Colonic mucosa (tissue), 4 donors: Measurements from ENCODE around the gene RAB11FIP4. TPM values are rescaled to one million over a fixed set of nuclear protein-coding genes. Genes with fewer than 3 reads are reported as not detected.

Experiments used
- DNase-seq: peaks from one replicate; pipeline ENCODE4 v3.0.0-alpha.2; 2020
- H3K27ac ChIP-seq: fragments of 200-600 bp; one replicate; pipeline ENCODE4 v1.8.0; 2021
- H3K27me3 ChIP-seq: fragments of 200-600 bp; one replicate; pipeline ENCODE4 v1.8.0; 2021
- H3K36me3 ChIP-seq: fragments of 200-600 bp; one replicate; pipeline ENCODE4 v1.8.0; 2021
- H3K4me1 ChIP-seq: fragments of 200-600 bp; one replicate; pipeline ENCODE4 v1.8.0; 2021; ENCODE audit warnings: mild to moderate bottlenecking
- H3K4me3 ChIP-seq: fragments of 200-600 bp; one replicate; pipeline ENCODE4 v1.8.0; 2021
- H3K9ac ChIP-seq, 2 donors: one replicate each; pipeline ENCODE4 v1.7.0; 2013; ENCODE audit warnings: control low read depth in 2 of 2, low read depth in 2 of 2, low read length in 2 of 2
- H3K9me3 ChIP-seq: fragments of 200-600 bp; one replicate; pipeline ENCODE4 v1.8.0; 2021
- CTCF ChIP-seq: fragments of 200-600 bp; IDR thresholded peaks from one replicate; pipeline ENCODE4 v1.8.0; 2022; ENCODE audit warnings: antibody characterized with exemption, mild to moderate bottlenecking
- intact Hi-C: fragments of 100-400 bp; cut with DNase I; formaldehyde crosslinking; loops from one replicate; pipeline ENCODE4 v1.14.1; 2022
- total RNA-seq, 2 donors: library from RNA; stranded (reverse); fragmentation: NEBNext Ultra II Directional in 1 of 2; extraction: Animal tissue kit (Norgen Biotek cat#: 25700) in 1 of 2; gene quantifications; one replicate each; pipeline ENCODE4 v1.2.1, GENCODE V29; 2021
- donor health status: healthy.
- donor health status: DM: no; HTN: no; CAD: no.
- donor health status: DM: no; HTN: no; CAD: no.

RAB11FIP4 gene
- total RNA-seq, 2 donors from 2014 or later: 41.5 to 46.0 TPM

GRCh38 chr17:31433091-31433790 lies 41.8 kb downstream of the RAB11FIP4 start:
- H3K4me1 ChIP-seq: no peaks in the 10 kb centered on the region
- no peaks in the 10 kb centered on the region for H3K36me3 ChIP-seq
- no peaks in the 10 kb centered on the region for H3K27me3 ChIP-seq
- TF ChIP-seq CTCF: no peak
- intact Hi-C loops: no loop called here
- H3K9me3 ChIP-seq: no peaks in the 10 kb centered on the region
- no peak overlapping the region for H3K9ac ChIP-seq
- H3K27ac ChIP-seq: no peak overlapping the region
- no peak overlapping the region for H3K4me3 ChIP-seq
- no peak for DNase-seq

- DNase-seq: no peak
- H3K4me3 ChIP-seq: no peak overlapping the region
- TF ChIP-seq CTCF: no peak
- no peaks in the 10 kb centered on the region for H3K9me3 ChIP-seq
- no peak overlapping the region for H3K27ac ChIP-seq
- intact Hi-C loops: no loop called here
- no peaks in the 10 kb centered on the region for H3K4me1 ChIP-seq
- no peaks in the 10 kb centered on the region for H3K36me3 ChIP-seq
- H3K27me3 ChIP-seq: no peaks in the 10 kb centered on the region
- H3K9ac ChIP-seq: no peak overlapping the region
Observed at GRCh38 chr17:31433811-31434726, 42.6 kb downstream of the RAB11FIP4 start.

GRCh38 chr17:31434727-31435050 lies 43.2 kb downstream of the RAB11FIP4 start:
- DNase-seq: no peak
- no peak for TF ChIP-seq CTCF
- Histone ChIP-seq H3K9me3 (no peaks in the 10 kb centered on the region), H3K27ac (no peak overlapping the region), H3K9ac (no peak overlapping the region), H3K4me3 (no peak overlapping the region), H3K27me3 (no peaks in the 10 kb centered on the region), H3K4me1 (no peaks in the 10 kb centered on the region), H3K36me3 (no peaks in the 10 kb centered on the region)
- intact Hi-C loops: loop anchor here (5.0 kb wide), 2 partner anchors 408 to 478 kb away; no protein-coding TSS in a partner anchor

- Histone ChIP-seq H3K36me3 (no peaks in the 10 kb centered on the region), H3K9me3 (no peaks in the 10 kb centered on the region), H3K27me3 (no peaks in the 10 kb centered on the region), H3K4me1 (no peaks in the 10 kb centered on the region), H3K9ac (no peak overlapping the region), H3K27ac (no peak overlapping the region), H3K4me3 (no peak overlapping the region)
- no peak for DNase-seq
- intact Hi-C loops: loop anchor here (5.0 kb wide), 2 partner anchors 407 to 477 kb away; no protein-coding TSS in a partner anchor
- TF ChIP-seq CTCF: no peak
Observed at GRCh38 chr17:31435581-31435980, 44.1 kb downstream of the RAB11FIP4 start.

GRCh38 chr17:31437720-31438400 lies 46.4 kb downstream of the RAB11FIP4 start:
- H3K9me3 ChIP-seq: no peaks in the 10 kb centered on the region
- no peaks in the 10 kb centered on the region for H3K4me1 ChIP-seq

More at GRCh38 chr17:31437720-31438400, 46.4 kb downstream of the RAB11FIP4 start:
- no peak for DNase-seq
- no peak overlapping the region for H3K27ac ChIP-seq
- H3K9ac ChIP-seq: no peak overlapping the region
- H3K36me3 ChIP-seq: no peaks in the 10 kb centered on the region
- no peaks in the 10 kb centered on the region for H3K27me3 ChIP-seq
- intact Hi-C loops: loop anchor here (2.0 to 5.0 kb wide), 3 partner anchors 87 to 474 kb away; no protein-coding TSS in a partner anchor
- H3K4me3 ChIP-seq: no peak overlapping the region
- no peak for TF ChIP-seq CTCF
